ENCODE measurements around the gene LSM14B. TPM values are rescaled to one million over a fixed set of nuclear protein-coding genes. Genes with fewer than 3 reads are reported as not detected.

The LSM14B gene
- total RNA-seq, 1 experiment from 2014 or later: 73.5 TPM

- no peak for TF ChIP-seq ZNF121 (CRISPR knock-in tag; IDR thresholded peaks at IDR 0.05)
- TF ChIP-seq ZNF396 (CRISPR knock-in tag; IDR thresholded peaks at IDR 0.05; ENCODE audit: borderline replicate concordance): no peak
- peak; percentile 55; the same call in 1 of the 2 replicates for TF ChIP-seq ETV6 (CRISPR knock-in tag; IDR thresholded peaks at IDR 0.05)
- no peak for TF ChIP-seq USF1 (CRISPR knock-in tag; IDR thresholded peaks at IDR 0.05)
- no peak for TF ChIP-seq CREB1 (CRISPR knock-in tag; IDR thresholded peaks at IDR 0.05)
- TF ChIP-seq CBFB (CRISPR knock-in tag; IDR thresholded peaks at IDR 0.05; ENCODE audit: low read depth): 0 out of 2 replicates have a peak, but pooled peaks have one; percentile 82
- no peak for TF ChIP-seq EMX1 (CRISPR knock-in tag; IDR thresholded peaks at IDR 0.05)
- TF ChIP-seq TCF7 (CRISPR knock-in tag; IDR thresholded peaks at IDR 0.05; ENCODE audit: low read depth): no peak
- no peak for TF ChIP-seq OVOL2 (CRISPR knock-in tag; IDR thresholded peaks at IDR 0.05; ENCODE audit: borderline replicate concordance)
- TF ChIP-seq TEAD4 (CRISPR knock-in tag; IDR thresholded peaks at IDR 0.05): no peak
- TF ChIP-seq PRDM15 (CRISPR knock-in tag; IDR thresholded peaks at IDR 0.05): no peak
- 0 out of 2 replicates have a peak, but pooled peaks have one; percentile 31 for TF ChIP-seq ARID4B (CRISPR knock-in tag; IDR thresholded peaks at IDR 0.05; ENCODE audit: borderline replicate concordance)
- TF ChIP-seq MYBL2 (CRISPR knock-in tag; IDR thresholded peaks at IDR 0.05): no peak
- TF ChIP-seq SMAD3 (CRISPR knock-in tag; IDR thresholded peaks at IDR 0.05; ENCODE audit: borderline replicate concordance): no peak
- no peak for TF ChIP-seq E2F4 (CRISPR knock-in tag; IDR thresholded peaks at IDR 0.05; ENCODE audit: borderline replicate concordance, low read depth)
- TF ChIP-seq ELF4 (CRISPR knock-in tag; IDR thresholded peaks at IDR 0.05; ENCODE audit: low read depth): no peak
These were observed 21.0 kb downstream of the LSM14B start, which contains the start of the genes PSMA7 and SS18L1 (continued) for GRCh38 chr20:62143081-62143956.
